Astrocyte of the spinal cord (primary cell): Measurements from ENCODE around the gene CTU2.

Source experiments
- DNase-seq: peaks from one replicate; pipeline ENCODE4 v3.0.0; 2011; ENCODE audit warnings: low read depth, low spot score
- H3K4me3 ChIP-seq: 2 replicates; pipeline ENCODE4 v1.5.1; 2011; ENCODE audit warnings: low read depth, mild to moderate bottlenecking, low read length, moderate library complexity
- CTCF ChIP-seq: IDR thresholded peaks from 2 replicates; pipeline ENCODE4 v1.5.1; 2012; ENCODE audit warnings: low read depth, mild to moderate bottlenecking, low read length, inconsistent platforms
- in situ Hi-C: cut with HindIII; loops from 2 replicates; pipeline ENCODE4 v1.10.0; 2017; ENCODE audit warnings: low sequenced_read_pairs

Gene CTU2

GRCh38 chr16:88706229-88706964 lies at the start of gene CTU2, which contains the start of gene RNF166:
Gene CTU2 (plus strand): TSS chr16:88706503. CDS start chr16:88706531, 28 bp downstream.
Gene RNF166 (minus strand): TSS chr16:88706408. CDS start chr16:88706325, 83 bp downstream.
- peak within 1 kb of the TSS; percentile 96 for H3K4me3 ChIP-seq
- TF ChIP-seq CTCF = no peak
- peak; percentile 78 for DNase-seq
- in situ Hi-C loops = no loop called here

GRCh38 chr16:88657371-88657770 lies 48.9 kb upstream of the CTU2 start:
- in situ Hi-C loops = no loop called here
- TF ChIP-seq CTCF = no peak
- no peak overlapping the region for H3K4me3 ChIP-seq
- DNase-seq = no peak

GRCh38 chr16:88658714-88659113 lies 47.6 kb upstream of the CTU2 start:
- TF ChIP-seq CTCF = no peak
- DNase-seq = no peak
- in situ Hi-C loops = no loop called here

GRCh38 chr16:88659160-88659559 lies 47.1 kb upstream of the CTU2 start:
- DNase-seq = no peak
- in situ Hi-C loops = no loop called here
- no peak for TF ChIP-seq CTCF
- no peak overlapping the region for H3K4me3 ChIP-seq

More at GRCh38 chr16:88658714-88659113, 47.6 kb upstream of the CTU2 start:
- H3K4me3 ChIP-seq = no peak overlapping the region

- no peak for TF ChIP-seq CTCF
- no peak overlapping the region for H3K4me3 ChIP-seq
- DNase-seq = no peak
- in situ Hi-C loops = no loop called here
Measured at GRCh38 chr16:88661468-88661867, 44.8 kb upstream of the CTU2 start.

GRCh38 chr16:88662222-88662842 lies 44.0 kb upstream of the CTU2 start:
- in situ Hi-C loops = no loop called here
- no peak for DNase-seq
- H3K4me3 ChIP-seq = peak overlapping the region; percentile 76
- TF ChIP-seq CTCF = no peak
